HEK293T (cell line): Measurements from ENCODE around the gene MX1.

ENCODE experiments used
- CTCF ChIA-PET: fragments of 350-600 bp; formaldehyde crosslinking; extraction: SDS; loops from one replicate; lab custom pipeline; 2021; ENCODE audit warnings: antibody characterized with exemption, inconsistent platforms; lab: Yijun Ruan, JAX
- POLR2A ChIA-PET: fragments of 350-600 bp; formaldehyde crosslinking; extraction: SDS; loops from one replicate; lab custom pipeline; 2020; ENCODE audit warnings: antibody characterized with exemption, inconsistent platforms; lab: Yijun Ruan, JAX
- DNase-seq: peaks from one replicate; pipeline ENCODE4 v3.0.0; 2012; ENCODE audit warnings: mixed read lengths; ENCODE audit errors: extremely low spot score
- ARNT ChIP-seq: fragments of 450-650 bp; IDR thresholded peaks from 2 replicates; pipeline ENCODE4 v1.6.1; 2017; ENCODE audit warnings: mild to moderate bottlenecking
- BHLHE40 ChIP-seq: fragments of 450-650 bp; IDR thresholded peaks from 2 replicates; pipeline ENCODE4 v1.6.1; 2016; ENCODE audit warnings: mild to moderate bottlenecking, moderate library complexity, borderline replicate concordance
- CTBP1 ChIP-seq: fragments of 450-650 bp; IDR thresholded peaks from 2 replicates; pipeline ENCODE4 v1.6.1; 2016; ENCODE audit warnings: borderline replicate concordance
- ELF4 ChIP-seq: fragments of 450-650 bp; IDR thresholded peaks from 2 replicates; pipeline ENCODE4 v1.6.1; 2017; ENCODE audit warnings: antibody characterized with exemption
- FOXA1 ChIP-seq: fragments of 450-650 bp; IDR thresholded peaks from 2 replicates; pipeline ENCODE4 v1.6.1; 2016; ENCODE audit warnings: mild to moderate bottlenecking
- FOXK2 ChIP-seq: fragments of 450-650 bp; IDR thresholded peaks from 2 replicates; pipeline ENCODE4 v1.6.1; 2016; ENCODE audit warnings: mild to moderate bottlenecking
- FOXM1 ChIP-seq: fragments of 450-650 bp; IDR thresholded peaks from 2 replicates; pipeline ENCODE4 v1.6.1; 2017; ENCODE audit warnings: mild to moderate bottlenecking, borderline replicate concordance
- HDGF ChIP-seq: fragments of 450-650 bp; IDR thresholded peaks from 2 replicates; pipeline ENCODE4 v1.6.1; 2017; ENCODE audit warnings: antibody characterized with exemption, borderline replicate concordance
- L3MBTL2 ChIP-seq: fragments of 450-650 bp; conservative IDR thresholded peaks from 2 replicates; pipeline ENCODE4 v1.6.1; 2016; ENCODE audit warnings: mild to moderate bottlenecking
- LEF1 ChIP-seq: fragments of 450-650 bp; IDR thresholded peaks from 2 replicates; pipeline ENCODE4 v1.6.1; 2017; ENCODE audit warnings: mild to moderate bottlenecking, borderline replicate concordance
- NFRKB ChIP-seq: fragments of 450-650 bp; IDR thresholded peaks from 2 replicates; pipeline ENCODE4 v1.6.1; 2016; ENCODE audit warnings: mild to moderate bottlenecking, moderate library complexity
- PKNOX1 ChIP-seq: fragments of 450-650 bp; IDR thresholded peaks from 2 replicates; pipeline ENCODE4 v1.6.1; 2016
- SP1 ChIP-seq: fragments of 450-650 bp; IDR thresholded peaks from 2 replicates; pipeline ENCODE4 v1.6.1; 2017
- SUZ12 ChIP-seq: fragments of 450-650 bp; IDR thresholded peaks from 2 replicates; pipeline ENCODE4 v1.6.1; 2016; ENCODE audit warnings: mild to moderate bottlenecking
- TARDBP ChIP-seq: fragments of 450-650 bp; IDR thresholded peaks from 2 replicates; pipeline ENCODE4 v1.6.1; 2016
- ZNF384 ChIP-seq: fragments of 450-650 bp; IDR thresholded peaks from 2 replicates; pipeline ENCODE4 v1.6.1; 2016

Gene MX1

GRCh38 chr21:41438425-41439113 lies 12.5 kb downstream of the MX1 start:
- POLR2A ChIA-PET = no interaction called here
- TF ChIP-seq NFRKB (no peak), L3MBTL2 (no peak), SUZ12 (no peak), FOXM1 (no peak), HDGF (no peak)
- DNase-seq = no peak
- CTCF ChIA-PET = no interaction called here

GRCh38 chr21:41439248-41439647 lies 13.2 kb downstream of the MX1 start:
- DNase-seq = no peak
- ChIA-PET POLR2A (no interaction called here), CTCF (no interaction called here)
- no peak for TF ChIP-seq ELF4
- no peak for TF ChIP-seq FOXM1
- TF ChIP-seq FOXK2 = no peak
- no peak for TF ChIP-seq PKNOX1
- TF ChIP-seq ARNT = no peak
- no peak for TF ChIP-seq FOXA1
- no peak for TF ChIP-seq LEF1
- TF ChIP-seq TARDBP = no peak
- no peak for TF ChIP-seq L3MBTL2

GRCh38 chr21:41441546-41441945 lies 15.5 kb downstream of the MX1 start:
- DNase-seq = no peak
- TF ChIP-seq CTBP1 (no peak), NFRKB (no peak), ARNT (no peak), FOXM1 (no peak), TARDBP (no peak)
- POLR2A ChIA-PET = no interaction called here
- CTCF ChIA-PET = no interaction called here

GRCh38 chr21:41442481-41443186 lies 16.6 kb downstream of the MX1 start:
- ChIA-PET CTCF (no interaction called here), POLR2A (no interaction called here)
- no peak for TF ChIP-seq PKNOX1
- TF ChIP-seq ELF4 = no peak
- no peak for TF ChIP-seq TARDBP
- TF ChIP-seq SP1 = no peak
- TF ChIP-seq HDGF = no peak
- no peak for TF ChIP-seq L3MBTL2
- TF ChIP-seq SUZ12 = no peak
- TF ChIP-seq FOXA1 = no peak
- TF ChIP-seq ZNF384 = no peak
- no peak for TF ChIP-seq BHLHE40
- no peak for TF ChIP-seq NFRKB
- no peak for TF ChIP-seq ARNT
- TF ChIP-seq LEF1 = no peak
- TF ChIP-seq CTBP1 = no peak
- no peak for TF ChIP-seq FOXM1
- no peak for TF ChIP-seq FOXK2
- DNase-seq = no peak

- no peak for DNase-seq
- ChIA-PET CTCF (no interaction called here), POLR2A (no interaction called here)
- TF ChIP-seq ARNT (no peak), ELF4 (no peak), SUZ12 (no peak), BHLHE40 (no peak), CTBP1 (no peak), FOXA1 (no peak), FOXM1 (no peak), LEF1 (no peak), TARDBP (no peak), NFRKB (no peak), PKNOX1 (no peak), ZNF384 (no peak)
Observed at GRCh38 chr21:41443562-41443961, 17.5 kb downstream of the MX1 start.

- TF ChIP-seq ZNF384 = no peak
- TF ChIP-seq PKNOX1 = no peak
- TF ChIP-seq LEF1 = no peak
- no peak for TF ChIP-seq FOXK2
- no peak for TF ChIP-seq FOXM1
- TF ChIP-seq FOXA1 = no peak
- no peak for TF ChIP-seq SP1
- TF ChIP-seq HDGF = no peak
- no peak for TF ChIP-seq BHLHE40
- TF ChIP-seq ELF4 = no peak
- TF ChIP-seq NFRKB = no peak
- no peak for TF ChIP-seq CTBP1
- TF ChIP-seq ARNT = no peak
- TF ChIP-seq TARDBP = no peak
- no peak for TF ChIP-seq L3MBTL2
- TF ChIP-seq SUZ12 = no peak
- POLR2A ChIA-PET = no interaction called here
- CTCF ChIA-PET = interaction anchor here (0.6 kb wide), 1 partner anchor 165 kb away, joined by 3 read pairs; no protein-coding TSS in a partner anchor
- no peak for DNase-seq
Observed at GRCh38 chr21:41444703-41445464, 18.8 kb downstream of the MX1 start.
